Stimulated activated CD8-positive, alpha-beta memory T cell treated with anti-CD3 and anti-CD28 coated beads, Interleukin-15, amount 100 ng/mL, for 4 hours (primary cell): ENCODE measurements around the gene GNPDA2.

ENCODE experiments used
- DNase-seq, 2 donors: peaks; one replicate each; pipeline ENCODE4 v3.0.0-alpha.2; 2020; ENCODE audit warnings: low read depth in 2 of 2

Gene GNPDA2

GRCh38 chr4:44679060-44679459 lies 47.3 kb downstream of the GNPDA2 start:
- DNase-seq, result no peak

- DNase-seq, result peak; percentile 80
These were observed 48.0 kb downstream of the GNPDA2 start, which contains the start of gene GUF1 for GRCh38 chr4:44678094-44679041. GUF1 (plus strand) TSS chr4:44678420; CDS start chr4:44678623, 203 bp downstream.

DNA sequence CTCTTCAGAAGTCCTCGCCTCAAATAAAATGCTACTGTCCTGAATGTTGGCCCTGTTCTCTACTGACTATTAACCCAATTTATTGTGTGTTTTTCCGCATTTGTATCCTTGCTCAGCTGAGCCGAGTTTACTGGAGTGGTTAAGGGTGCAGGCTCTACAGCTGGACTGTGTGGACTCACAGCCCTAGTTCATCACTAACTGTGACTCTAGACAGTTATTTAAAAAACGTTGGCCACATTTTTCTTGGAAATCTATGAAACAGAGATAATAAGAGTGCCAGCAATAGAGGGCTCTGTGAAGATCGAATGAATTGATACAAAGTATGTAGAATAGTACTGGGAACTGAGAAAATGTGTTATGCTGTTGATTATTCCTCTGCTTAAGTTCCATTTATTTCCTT lies 51.0 kb downstream of the GNPDA2 start:
- no peak for DNase-seq

DNA sequence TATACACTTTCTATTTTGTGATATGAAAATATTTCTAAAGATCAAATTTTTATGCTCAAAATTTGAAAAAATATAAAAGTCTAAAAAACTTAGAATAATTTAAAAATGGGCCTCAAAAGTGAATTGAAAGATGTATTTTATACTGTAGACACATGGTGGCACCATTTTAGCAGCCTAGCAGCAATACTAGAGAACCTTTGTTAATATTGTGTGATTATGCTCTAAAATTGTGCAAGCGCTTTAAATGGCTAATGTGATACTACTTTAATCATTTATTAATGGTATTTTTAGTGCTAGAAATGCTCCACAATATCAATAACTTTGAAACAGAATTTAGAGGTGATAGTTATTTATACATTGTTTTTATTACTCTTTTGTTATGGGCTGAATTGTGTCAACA lies 51.9 kb downstream of the GNPDA2 start:
- no peak for DNase-seq

DNA sequence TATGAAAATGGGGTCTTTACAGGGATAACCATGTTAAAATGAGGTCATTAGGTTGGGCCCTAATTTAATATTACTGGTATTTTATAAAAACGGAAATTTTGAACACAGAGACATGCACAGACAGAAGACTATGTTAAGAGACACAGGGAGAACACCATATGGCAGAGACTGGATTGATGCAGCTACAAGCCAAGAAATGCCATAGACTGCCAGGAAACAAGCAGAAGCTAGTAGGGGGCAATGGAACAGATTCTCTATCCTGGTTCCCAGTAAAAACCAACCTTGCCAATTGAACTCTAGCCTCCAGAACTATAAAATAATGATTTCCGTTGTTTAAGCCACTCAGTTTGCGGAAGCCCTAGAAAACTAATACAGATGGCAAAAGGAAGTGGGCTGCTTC lies 54.7 kb downstream of the GNPDA2 start:
- no peak for DNase-seq

DNA sequence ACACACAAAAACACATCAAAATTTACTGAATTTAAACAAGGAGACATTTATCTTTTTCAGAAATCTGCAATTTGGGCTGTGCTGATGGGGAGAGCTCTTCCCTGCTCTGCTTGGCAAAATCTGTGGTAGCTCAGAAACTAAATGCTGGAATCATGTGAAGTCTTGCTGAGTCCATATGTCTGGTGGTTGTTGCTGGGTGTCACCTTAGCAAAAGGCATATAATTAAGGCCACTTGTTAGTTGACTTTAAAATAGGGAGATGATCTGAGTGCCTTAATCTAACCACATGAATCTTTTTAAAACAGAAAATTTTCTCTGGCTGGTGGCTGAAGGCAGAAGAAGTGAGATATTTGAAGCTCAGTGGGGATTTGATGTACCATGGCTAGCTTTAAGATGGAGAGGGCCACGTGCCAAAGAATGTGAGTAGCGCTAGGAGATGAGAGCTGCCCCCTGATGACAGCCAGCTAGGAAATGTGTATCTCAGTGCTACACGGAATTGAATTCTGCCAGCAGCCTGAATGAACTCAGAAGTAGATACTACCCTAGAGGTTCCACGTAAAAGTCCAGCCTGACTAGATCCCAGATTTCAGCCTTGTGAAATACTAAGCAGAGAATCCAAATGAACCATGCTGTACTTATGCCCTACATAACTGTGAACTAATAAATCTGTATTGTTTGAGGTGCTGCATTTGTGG lies 55.7 kb downstream of the GNPDA2 start:
- DNase-seq, result no peak

DNA sequence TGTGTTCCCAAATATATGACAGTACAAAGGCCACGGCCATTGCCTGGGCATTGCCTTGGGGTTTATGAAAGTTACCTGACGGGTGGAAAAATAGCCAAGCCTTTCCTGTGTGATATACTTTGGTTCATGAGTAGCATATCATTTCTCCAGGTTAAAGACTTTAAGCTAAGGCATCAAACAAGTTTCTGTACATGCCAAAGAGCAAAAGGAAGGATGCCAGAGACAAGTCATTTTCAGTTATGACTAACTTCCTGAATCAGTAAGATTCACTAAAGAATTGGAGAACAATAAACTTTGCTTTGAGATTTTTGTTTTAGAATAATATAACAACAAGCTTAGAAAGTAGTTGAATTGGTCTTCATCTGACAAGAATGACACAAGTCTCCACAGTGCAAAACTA lies 57.8 kb downstream of the GNPDA2 start:
- no peak for DNase-seq

DNA sequence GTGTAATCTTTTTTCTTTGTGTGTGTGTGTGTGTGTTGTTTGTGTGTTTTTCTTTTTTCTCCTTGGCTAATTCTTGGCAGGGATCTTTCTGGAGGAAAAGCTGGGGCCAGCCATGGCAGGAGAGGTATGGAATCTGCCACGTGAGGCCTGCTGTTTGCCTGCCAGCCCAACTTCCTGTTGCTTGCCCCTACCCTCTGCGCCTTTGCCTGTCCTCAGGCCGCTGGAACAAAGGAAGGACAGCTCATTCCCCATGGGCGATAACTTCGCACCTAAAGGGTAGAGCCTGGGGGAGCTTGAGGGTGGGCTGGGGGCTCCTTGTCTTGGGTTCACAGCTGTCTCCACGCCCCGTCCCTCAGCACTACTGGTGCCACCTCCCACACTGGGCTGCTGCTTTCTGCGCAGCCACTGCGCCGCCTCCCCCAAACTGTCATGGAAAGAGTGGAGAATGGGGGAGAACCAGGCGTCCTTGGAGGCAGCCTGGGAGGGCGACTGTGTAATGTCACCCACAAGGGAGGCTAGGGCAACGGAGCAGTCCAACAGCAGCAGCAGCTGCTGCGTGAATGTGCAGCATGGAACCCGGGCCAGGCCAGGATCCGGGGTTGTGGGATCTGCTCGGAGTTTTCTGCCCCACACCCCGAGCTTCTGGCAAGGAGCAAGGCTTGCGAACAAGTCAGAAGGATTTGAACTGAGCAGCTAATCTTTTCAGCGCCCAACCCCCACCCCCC lies 62.7 kb downstream of the GNPDA2 start:
- DNase-seq, result no peak

DNA sequence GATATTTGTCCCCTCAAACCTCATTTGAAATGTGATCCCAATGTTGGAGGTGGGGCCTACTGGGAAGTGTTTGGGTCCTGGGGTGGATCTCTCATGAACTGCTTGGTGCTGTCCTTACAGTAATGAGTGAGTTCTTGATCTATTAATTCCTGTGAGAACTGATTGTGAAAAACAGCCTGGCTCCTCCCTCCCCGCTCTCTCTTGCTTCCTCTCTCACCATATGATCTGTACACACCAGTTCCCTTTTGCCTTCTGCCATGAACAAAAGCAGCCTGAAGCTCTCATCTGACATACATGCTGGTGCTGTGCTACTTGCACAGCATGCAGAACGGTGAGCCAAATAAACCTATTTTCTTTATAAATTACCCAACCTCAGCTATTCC lies 63.7 kb downstream of the GNPDA2 start:
- no peak for DNase-seq

- DNase-seq, result no peak
These were observed 64.3 kb downstream of the GNPDA2 start for GRCh38 chr4:44661940-44662622.

- no peak for DNase-seq
These were observed 66.0 kb downstream of the GNPDA2 start for GRCh38 chr4:44660396-44660795.

DNA sequence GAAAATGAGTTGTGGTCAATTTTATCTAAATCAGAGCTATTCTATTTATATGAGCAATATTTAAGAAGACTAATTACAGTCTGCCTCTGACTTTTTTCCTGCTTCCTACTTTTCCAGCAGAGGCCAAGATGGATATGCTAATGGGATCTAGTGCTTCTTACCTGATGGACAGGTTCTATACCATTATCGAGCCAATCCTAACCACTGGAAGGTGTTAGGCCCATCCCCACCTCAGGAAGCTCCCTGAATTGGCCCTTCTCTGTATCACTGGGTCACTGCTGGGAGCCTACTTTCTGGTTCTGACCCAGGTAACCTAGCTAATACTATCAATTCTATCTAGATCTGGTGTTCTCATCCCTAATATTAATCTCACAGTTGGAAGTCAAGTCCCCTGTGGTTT lies 74.4 kb downstream of the GNPDA2 start:
- no peak for DNase-seq
